HG02870 (cell line): ENCODE measurements around the gene CYP27C1.
"Not testable (repeated sequence)": the region's sequence is repeated elsewhere in the genome, so short reads cannot be mapped to it uniquely, and the experiment has no call there.

Experiments
- ATAC-seq: cut with Tn5 transposase; IDR thresholded peaks from one replicate; pipeline ENCODE4 v1.9.1; 2021; ENCODE audit warnings: mild to moderate bottlenecking, moderate library complexity; ENCODE audit not compliant: unreplicated experiment

The CYP27C1 gene

DNA sequence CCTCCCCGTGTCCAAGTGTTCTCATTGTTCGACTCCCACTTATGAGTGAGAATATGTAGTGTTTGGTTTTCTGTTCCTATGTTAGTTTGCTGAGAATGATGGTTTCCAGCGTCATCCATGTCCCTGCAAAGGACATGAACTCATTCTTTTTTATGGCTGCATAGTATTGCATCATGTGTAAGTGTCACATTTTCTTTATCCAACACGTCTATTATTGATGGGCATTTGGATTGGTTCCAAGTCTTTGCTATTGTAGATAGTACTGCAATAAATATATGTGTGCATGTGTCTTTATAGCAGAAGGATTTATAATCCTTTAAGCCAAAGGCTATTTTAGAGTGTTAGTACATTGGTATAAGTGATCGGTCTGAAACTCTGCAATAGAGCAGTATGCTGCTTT is 4.0 kb upstream of the CYP27C1 start:
- ATAC-seq = not testable (repeated sequence)

DNA sequence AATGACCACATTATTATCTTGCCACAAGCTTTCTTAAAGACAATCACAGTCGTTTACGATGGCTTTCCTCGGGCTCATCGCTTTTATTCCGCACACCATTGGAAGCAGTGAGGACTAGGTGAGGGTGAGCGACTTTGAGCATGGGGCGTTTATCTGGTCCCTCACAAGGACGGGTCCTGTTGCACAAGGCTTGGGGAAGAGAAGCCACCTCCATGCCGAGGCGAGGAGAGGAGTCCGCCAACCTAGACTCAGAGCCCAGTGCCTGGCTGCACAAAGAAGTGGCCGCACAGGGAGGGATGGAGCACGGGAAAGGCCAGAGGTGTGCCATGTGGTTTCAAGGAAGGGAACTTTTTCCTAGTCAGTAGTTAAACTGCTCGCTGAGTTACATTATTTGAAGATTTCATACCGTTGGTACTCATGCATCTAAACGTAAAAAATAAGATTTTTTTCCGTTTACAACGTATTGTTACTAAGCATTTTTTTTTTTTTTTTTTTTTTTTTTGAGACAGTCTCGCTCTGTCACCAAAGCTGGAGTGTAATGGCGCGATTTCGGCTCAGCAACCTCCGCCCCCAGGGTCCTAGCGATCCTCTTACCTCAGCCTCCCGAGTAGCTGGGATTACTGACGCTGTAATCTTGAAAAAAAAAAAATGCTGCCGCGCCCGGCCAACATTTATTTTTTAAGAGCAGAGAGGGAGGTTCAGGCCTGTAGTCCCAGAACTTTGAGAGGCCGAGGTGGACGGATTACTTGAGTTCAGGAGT is 849 bp upstream of the CYP27C1 start:
- no peak for ATAC-seq

DNA sequence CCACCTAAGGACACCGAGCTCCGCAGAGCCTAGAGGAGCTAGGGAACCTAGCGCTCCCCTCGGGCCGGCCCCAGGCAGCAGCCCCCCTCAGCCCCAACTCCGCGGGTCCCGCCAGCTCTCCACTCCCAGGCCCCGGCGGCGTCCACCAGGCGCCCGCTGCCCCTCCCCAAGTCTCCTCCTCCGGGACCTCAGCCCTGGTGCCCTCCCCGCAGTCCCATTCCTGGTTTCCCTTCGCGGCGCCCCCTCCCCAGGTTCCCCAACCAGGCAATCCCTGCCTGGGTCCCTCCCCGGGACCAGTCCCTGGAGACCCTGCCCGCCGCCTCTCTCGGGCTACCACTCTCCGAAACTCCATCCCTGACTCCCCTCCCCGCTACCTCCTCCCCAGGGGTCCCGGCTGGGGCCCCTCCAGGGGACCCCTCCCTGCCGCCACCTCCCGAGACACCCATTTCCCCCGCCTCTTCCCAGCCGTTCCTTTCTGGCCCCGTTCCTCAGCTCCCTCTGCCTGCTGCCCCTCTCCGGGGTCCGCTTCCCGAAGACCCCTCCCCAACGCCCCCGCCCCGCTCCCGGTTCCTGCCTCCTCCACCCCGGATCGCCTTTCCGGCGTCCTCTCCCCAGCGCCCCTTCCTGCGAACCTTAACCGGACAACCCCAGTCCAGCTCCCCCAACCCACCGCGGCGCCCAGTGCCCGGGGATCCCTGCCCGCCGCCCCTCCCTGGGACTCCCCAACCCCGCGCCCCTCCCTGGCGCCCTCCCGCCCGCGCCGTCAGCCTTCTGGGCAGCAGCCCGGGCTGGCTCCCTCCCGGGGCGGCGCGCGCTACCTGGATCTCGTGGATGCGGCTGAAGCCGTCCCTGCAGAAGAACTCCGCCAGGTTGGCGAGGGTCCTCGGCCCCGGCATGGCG is 678 bp downstream of the CYP27C1 start:
- no peak for ATAC-seq

DNA sequence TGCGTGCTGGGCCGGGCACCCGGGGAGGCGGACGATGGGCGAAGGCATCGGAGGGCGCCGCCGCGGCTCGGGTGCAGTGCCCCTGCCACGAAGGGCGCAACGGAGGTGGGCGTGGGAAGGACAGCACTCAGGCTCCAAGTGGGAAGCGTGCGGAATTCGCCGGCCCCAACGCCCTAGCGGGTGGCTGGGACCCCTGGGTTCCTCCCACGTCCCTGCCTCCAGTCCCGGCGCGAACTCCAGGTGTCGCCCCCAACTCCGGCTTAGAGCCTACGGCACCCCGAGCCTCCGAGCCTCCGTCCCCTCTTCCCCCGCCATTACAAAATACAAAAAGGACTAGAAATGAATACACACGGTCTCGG is 1.3 kb downstream of the CYP27C1 start:
- ATAC-seq = no peak

DNA sequence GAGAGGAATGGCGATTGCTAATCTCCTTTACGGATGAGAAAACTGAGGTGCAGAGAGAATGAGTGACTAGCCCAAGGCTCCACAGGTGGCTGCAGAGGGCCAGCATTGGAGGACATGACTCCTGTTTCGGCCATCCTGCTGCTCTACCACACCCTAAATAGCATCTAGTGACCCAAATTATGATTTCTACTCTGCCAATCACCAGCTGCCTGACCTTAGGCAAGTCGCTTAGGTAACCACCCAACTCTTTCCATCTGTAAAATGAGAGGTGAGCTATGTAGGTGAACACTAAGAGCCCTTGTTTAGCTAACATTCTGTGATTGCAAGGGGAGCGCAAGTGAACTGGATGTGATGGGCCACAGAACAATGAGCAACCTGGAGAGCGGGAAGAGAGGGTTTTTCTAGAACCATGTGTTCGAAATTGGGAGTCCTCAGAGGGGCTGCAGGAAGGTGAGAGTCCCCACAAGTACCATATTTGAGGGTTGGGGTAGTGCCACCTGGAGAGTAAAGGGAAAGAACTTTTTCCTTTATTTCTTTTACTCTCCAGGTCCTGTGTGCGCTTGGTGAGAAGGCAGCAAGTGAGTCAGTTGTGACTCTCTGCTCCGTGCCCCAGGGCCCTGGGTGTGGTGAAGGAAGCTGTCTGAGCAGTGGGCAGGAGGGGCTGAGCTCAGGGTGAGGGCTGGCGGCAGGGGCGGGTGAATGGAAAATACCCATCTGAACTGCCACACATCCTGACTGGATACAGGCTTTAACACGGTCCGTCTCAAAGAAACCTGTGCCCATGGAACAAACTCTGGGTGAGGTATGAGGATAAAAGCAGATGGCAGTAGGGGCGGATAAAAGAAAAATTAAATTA is 2.4 kb downstream of the CYP27C1 start:
- no peak for ATAC-seq

DNA sequence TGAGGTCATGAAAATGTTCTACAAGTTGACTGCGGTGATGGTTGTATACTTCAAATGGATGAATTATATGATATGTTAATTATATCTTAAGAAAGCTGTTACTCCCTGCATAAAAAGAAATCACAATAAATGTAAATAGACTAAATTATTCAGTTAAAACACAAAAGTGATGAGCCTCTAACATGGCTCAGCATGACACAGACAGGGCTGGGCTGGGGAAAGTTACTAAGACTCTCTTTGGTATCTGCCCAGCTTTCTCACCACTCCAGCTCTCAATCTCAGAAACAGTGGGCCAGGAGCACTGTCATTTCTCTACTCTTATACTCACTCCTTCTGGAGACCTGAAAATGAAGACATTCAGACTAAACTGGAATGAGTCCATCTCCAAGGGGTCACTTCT is 3.5 kb downstream of the CYP27C1 start:
- ATAC-seq = no peak

DNA sequence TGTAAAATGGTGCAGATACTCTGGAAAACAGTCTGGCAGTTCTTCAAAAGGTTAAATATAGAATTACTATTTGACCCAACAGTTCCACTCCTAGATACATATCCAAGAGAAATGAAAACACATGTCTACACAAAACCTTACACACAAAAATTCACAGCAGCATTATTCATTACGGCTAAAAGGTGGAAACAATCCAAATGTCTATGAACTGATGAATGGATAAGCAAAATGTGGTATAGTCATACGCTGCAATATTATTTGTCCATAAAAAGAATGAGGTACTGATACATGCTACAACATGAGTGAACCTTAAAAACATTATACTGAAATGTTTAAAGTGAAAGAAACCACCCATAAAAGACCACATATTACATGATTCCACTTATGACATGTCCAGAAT is 4.0 kb downstream of the CYP27C1 start:
- no peak for ATAC-seq

DNA sequence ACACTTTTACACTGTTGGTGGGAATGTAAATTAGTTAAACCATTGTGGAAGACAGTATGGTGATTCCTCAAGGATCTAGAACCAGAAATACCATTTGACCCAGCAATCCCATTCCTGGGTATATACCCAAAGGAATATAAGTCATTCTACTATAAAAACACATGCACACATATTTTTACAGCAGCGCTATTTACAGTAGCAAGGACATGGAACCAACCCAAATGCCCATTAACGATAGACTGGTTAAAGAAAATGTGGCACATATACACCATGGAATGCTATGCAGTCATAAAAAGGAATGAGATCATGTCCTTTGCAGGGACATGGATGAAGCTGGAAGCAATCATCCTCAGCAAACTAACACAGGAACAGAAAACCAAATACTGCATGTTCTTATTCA is 5.9 kb downstream of the CYP27C1 start:
- not testable (repeated sequence) for ATAC-seq

DNA sequence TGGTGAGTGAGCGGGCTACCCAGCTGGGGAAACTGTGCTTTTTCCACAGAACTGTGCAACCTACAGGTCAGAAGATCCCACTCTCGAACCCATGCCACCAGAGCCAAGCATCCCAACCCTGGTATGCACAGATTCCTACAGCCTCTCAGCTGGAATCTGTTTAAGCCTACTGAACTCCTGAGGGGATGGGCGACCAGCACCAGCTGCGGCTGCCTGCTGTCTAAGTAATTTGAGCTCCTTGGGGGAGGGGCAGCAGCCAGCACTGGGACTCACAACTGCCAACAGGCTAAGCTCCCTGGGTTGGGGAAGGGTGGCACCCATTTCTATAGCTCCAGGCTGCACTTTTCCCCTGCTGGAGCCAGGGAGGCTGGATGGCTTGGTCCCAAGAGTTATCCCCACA is 11.8 kb downstream of the CYP27C1 start:
- ATAC-seq = no peak

DNA sequence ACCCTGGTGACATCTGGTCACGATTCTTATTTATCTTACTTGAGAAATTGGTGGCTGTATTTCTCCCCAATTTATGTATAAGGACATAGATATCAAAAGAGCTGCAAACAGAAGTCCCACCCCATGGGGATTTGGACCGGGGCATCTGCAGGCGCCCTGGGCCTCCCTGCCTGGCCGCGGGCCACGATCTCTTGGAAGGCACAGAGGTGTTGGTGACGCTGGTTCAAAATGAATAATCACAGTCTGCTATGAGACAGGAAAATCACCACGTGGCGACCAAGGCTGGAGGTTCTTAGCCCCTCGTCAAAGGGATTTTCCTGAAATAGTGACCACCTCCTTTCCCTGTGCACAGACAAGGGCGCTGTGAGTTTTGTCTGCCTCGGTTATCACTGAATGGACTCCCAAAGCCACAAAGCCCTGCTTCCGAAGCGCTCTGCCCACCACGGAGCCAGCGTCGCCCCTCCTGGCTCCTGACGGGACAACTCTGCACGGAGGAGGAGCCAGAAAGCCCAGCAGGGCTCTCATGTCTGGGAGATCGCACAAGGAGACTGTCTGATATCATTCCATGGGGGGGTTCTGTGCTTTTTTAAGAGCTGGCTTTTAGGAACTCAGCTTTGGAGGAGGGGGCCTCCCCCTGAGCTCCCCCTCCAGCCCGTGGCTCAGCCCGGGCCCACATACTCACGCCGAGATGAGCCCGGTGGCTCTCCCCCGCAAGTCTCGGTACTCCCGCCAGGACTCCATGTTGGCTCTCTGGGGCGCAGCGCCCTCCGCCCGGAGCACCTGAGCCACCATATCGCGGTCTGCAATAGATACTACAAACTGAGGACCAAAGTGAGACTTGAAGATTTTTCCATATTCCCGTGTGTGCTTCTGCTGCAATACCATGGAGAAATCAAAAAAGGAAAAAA is 14.6 kb downstream of the CYP27C1 start:
- no peak for ATAC-seq

DNA sequence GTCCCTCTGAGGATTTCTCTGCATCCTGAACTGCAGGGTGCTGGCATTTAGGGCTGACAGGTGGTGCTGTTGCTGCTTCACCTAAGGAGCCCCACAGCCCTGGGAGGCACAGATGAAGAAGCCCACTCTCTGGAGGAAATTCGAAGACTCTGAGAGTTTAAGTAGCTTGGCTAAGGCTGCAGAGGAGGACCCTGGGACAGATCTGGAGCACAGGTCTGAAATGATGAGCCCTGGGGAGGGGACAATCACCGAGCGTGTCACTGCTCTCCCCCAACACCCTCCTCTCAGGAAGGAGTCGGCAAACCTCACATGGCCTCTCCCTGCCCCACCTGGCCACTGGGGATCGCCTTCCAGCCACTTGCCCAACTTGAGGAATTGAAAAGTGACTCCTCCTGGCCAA is 18.6 kb downstream of the CYP27C1 start:
- ATAC-seq = no peak

DNA sequence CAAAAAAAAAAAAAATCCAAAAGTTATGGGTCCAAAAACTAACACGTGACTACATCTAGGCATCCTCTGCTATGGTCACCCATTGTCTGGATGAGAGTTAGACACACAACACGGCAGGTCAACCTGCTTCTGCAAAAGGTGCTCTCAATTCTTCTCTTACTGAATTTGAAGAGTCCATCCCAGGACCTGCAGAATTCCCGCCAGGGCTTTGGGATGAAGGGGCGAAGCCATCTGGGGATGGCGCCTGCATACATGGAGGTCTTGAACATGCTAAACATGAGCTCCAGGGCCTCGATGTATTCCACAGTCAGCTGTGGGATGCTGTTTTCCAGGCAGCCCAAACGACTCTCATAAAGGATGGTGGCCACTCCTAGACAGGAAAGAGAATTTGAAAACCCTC is 19.1 kb downstream of the CYP27C1 start:
- ATAC-seq = no peak

DNA sequence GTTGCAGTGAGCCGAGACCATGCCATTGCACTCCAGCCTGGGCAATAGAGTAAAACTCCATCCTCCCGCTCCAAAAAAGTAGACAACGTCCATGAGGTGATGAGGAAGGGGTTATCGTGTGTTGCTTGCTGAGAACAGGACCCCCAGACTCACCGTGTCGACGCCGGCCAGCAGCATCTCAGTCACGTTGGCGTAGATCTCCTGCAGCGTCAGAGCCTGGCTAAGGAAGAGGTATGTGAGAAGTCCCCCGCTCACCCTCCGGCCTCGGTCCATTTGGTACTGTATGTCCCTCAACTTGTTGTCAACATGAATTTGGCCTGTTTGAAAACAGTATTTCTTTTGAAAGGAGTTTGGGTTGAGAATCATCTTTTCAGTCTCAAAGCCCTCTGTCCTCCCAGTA is 20.9 kb downstream of the CYP27C1 start:
- ATAC-seq = no peak

DNA sequence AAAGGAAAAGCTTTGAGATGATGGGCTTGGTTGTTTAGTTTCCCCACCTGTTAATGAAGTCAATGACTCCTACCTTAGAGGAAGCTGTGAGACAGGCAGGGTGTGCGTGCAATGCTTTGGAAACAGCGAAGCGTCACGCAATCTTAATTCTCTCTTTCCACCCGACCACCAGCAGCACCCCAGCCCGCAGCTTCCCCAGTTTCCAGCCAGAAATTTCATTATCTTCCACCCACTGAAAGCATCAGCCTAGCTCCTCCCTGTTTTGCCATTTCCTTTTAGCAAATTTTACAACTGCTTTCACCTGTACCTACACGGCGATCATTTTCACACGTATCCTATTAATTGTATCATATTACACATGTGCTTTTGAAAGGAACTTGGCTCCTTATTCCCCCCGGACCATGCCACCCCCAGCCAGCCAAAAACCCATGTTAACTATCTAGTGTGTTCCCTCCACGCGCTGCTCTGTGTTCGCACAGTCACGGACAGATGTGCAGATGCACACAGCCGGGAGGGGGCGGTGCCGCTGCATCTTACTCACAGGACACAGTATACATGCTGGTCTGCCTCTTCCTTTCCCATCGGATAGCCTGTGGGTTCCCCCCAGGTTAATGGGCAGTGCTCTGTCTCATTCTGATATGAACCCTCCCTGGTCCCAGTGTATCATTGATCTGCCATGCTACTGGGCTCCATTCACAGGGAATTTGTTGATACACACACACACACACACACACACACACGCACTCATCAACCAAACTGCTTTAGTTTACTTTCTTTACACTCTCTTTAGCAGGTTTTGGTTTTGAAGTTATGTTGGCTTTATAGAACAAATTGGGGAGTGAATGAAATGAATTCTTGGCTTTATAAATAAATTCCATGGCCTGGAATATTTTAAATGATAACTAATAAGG is 22.4 kb downstream of the CYP27C1 start:
- ATAC-seq = no peak

DNA sequence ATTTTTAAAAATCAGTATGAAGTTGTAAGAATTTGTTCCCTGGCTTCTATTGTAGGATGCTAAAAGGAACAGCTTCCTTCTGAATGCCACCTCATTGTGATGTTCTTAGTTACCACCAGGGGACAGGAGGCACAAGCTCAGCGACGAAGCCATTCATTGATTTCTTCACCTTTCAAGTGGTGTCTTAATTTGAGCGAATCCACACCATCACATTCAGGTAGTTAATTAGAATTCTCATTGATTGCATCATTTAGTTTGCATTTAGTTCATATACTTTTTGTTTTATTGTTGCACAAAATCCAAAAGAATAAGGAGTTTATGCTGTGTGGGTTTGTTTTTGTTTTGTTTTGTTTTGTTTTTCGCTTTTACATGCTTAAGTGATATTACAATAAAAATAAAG is 23.1 kb downstream of the CYP27C1 start:
- ATAC-seq = no peak

DNA sequence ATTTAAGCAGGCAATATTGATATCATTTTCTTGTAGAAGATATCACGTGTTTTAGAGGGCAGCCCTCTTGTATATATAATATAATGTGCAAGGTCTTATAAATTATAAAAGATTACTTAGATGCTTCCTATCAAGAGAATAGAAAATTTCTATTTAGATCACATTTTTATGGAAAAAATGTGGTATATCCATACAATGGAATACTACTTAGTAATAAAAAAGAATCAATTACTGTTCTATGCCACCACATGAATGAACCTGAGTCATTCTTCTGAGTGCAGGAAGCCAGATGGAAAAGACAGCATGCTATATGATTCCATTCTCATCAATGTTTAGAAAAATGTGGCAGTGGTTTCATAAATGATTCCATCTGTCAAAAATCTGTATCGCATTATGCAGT is 23.6 kb downstream of the CYP27C1 start:
- ATAC-seq = no peak

DNA sequence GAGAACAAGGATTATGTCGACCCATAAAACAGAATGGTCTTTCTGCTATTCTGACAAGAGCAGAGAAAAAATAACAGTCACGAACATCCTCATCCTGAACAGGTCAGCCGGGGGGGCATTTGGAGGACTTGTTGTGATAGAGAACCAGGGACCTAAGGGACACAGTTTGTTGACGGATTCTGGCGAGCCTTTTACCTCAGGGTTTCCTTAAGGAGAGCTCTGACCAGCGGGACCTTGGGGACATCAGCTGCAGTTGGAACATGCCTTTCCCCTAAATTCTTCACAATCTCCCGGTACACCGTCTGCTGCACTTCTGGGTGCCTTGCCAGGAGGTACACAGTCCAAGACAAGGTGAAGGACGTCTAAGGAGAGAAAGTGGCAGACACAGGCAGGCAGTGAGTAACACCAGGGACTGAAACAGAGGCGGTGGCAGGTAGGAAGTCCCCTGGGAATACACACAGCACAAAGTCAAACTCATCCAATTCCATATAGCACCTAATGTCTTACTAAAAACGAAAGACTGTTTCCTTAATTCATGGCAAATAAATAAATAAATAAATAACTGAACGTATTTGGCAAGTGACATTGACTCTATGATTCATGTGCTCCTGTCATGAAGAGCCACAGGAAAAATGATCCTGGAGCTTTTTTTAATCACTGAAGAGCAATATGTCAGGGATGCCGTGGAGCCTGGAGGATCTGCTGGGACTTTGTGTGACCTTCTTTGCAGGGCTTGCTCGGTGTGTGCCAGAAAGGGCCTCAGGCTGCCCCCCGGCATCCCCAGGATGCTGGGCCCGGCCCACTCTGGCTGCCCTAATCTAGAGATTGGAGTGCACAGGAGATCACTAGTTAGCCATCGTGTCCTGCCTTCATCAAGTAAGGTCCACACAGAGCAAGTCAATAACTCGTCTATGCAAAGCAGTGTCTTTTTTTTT is 24.7 kb downstream of the CYP27C1 start:
- no peak for ATAC-seq

DNA sequence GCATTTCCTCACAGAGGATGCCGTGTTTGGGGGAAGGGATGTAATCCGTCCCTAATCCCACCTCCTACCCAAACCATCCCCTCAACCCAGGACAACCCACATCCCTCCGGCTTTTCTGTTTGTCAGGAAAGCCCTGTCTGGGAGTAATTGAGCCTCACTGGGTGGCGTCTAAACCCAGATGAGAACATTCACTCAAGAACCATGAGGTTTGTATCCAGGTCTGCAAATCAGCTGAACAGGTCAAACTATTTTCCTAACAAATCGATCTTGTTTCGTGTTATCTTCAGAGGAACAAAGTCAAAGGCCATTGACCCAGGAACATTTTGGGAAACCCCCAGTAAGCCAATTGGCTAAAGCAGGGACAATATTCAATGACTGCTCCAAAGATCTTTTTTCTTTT is 25.7 kb downstream of the CYP27C1 start:
- no peak for ATAC-seq
